K562 (cell line): ENCODE results near the gene ACADVL.
"Not testable (repeated sequence)": the region's sequence is repeated elsewhere in the genome, so short reads cannot be mapped to it uniquely, and the experiment has no call there.

ENCODE experiments used
- TF ChIP-seq, protein P1 (sequence below): fragments of 450-650 bp; IDR thresholded peaks from 2 replicates; pipeline ENCODE4 v1.7.1; 2018; ENCODE audit warnings: mild to moderate bottlenecking, low read depth; ENCODE audit not compliant: partially characterized antibody
- TF ChIP-seq, protein P2 (sequence below): sonication (generic); formaldehyde crosslinking; IDR thresholded peaks from 2 replicates; pipeline ENCODE4 v1.8.0; 2022; ENCODE audit warnings: mild to moderate bottlenecking, missing genetic modification reagents

DNA sequence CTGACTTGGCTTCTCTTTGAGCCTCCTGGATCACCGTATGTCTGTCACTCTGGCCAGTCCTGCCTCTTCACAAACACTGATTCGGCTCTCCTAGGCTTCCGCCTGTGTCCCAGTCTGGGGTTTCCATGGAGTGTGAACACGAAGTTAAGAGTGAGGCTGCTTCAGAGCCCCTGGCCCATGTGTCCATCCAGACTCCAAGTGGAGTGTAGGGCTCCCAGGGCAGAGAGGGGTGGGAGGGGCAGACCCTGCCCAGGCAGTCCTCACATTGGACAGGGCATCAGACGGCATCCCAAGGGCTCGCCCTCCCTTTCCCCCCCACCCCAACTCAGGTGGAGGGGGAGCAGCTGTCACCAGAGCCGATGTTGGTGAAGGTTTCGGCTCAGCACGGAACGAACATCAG is 24.1 kb downstream of the ACADVL start:
- TF ChIP-seq, protein P1, sequence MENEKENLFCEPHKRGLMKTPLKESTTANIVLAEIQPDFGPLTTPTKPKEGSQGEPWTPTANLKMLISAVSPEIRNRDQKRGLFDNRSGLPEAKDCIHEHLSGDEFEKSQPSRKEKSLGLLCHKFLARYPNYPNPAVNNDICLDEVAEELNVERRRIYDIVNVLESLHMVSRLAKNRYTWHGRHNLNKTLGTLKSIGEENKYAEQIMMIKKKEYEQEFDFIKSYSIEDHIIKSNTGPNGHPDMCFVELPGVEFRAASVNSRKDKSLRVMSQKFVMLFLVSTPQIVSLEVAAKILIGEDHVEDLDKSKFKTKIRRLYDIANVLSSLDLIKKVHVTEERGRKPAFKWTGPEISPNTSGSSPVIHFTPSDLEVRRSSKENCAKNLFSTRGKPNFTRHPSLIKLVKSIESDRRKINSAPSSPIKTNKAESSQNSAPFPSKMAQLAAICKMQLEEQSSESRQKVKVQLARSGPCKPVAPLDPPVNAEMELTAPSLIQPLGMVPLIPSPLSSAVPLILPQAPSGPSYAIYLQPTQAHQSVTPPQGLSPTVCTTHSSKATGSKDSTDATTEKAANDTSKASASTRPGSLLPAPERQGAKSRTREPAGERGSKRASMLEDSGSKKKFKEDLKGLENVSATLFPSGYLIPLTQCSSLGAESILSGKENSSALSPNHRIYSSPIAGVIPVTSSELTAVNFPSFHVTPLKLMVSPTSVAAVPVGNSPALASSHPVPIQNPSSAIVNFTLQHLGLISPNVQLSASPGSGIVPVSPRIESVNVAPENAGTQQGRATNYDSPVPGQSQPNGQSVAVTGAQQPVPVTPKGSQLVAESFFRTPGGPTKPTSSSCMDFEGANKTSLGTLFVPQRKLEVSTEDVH: not testable (repeated sequence)
- TF ChIP-seq, protein P2, sequence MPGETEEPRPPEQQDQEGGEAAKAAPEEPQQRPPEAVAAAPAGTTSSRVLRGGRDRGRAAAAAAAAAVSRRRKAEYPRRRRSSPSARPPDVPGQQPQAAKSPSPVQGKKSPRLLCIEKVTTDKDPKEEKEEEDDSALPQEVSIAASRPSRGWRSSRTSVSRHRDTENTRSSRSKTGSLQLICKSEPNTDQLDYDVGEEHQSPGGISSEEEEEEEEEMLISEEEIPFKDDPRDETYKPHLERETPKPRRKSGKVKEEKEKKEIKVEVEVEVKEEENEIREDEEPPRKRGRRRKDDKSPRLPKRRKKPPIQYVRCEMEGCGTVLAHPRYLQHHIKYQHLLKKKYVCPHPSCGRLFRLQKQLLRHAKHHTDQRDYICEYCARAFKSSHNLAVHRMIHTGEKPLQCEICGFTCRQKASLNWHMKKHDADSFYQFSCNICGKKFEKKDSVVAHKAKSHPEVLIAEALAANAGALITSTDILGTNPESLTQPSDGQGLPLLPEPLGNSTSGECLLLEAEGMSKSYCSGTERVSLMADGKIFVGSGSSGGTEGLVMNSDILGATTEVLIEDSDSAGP (CRISPR knock-in tag): not testable (repeated sequence)
